Psoas muscle (tissue), 8 donors: ENCODE measurements around the gene CA10. TPM values are rescaled to one million over a fixed set of nuclear protein-coding genes. Genes with fewer than 3 reads are reported as not detected.

Experiments
- ATAC-seq, 4 donors: fragments of 200-7000 bp; cut with Tn5 transposase; one replicate each; pipeline ENCODE4 v1.9.1; 2020; ENCODE audit warnings: moderate library complexity in 3 of 4, mild to moderate bottlenecking in 2 of 4
- DNase-seq, 2 donors: peaks; one replicate each; pipeline ENCODE4 v3.0.0-alpha.2; 2020
- H3K27ac ChIP-seq: fragments of 200-600 bp; one replicate; pipeline ENCODE4 v1.8.0; 2022
- H3K27me3 ChIP-seq, 3 donors: fragments of 200-600 bp in 1 of 3; one replicate each; pipeline versions ENCODE4 v1.6.1 to v1.8.0; 2013 to 2022; ENCODE audit warnings: low read length in 2 of 3, mild to moderate bottlenecking in 2 of 3, moderate library complexity in 1 of 3; ENCODE audit not compliant: insufficient read depth in 3 of 3
- H3K36me3 ChIP-seq, 2 donors: fragments of 200-600 bp in 1 of 2; one replicate each; pipeline versions ENCODE4 v1.6.1 to v1.8.0; 2013 to 2022; ENCODE audit warnings: low read depth in 1 of 2, mild to moderate bottlenecking in 1 of 2, moderate library complexity in 1 of 2; ENCODE audit not compliant: insufficient read depth in 1 of 2
- H3K4me1 ChIP-seq: fragments of 200-600 bp; one replicate; pipeline ENCODE4 v1.8.0; 2022
- H3K4me3 ChIP-seq: fragments of 200-600 bp; one replicate; pipeline ENCODE4 v1.8.0; 2022; ENCODE audit warnings: mild to moderate bottlenecking
- H3K9me3 ChIP-seq: fragments of 200-600 bp; one replicate; pipeline ENCODE4 v1.8.0; 2022
- WGBS, 3 donors: extraction: QIAGEN DNeasy Blood & Tissue Kit; methylation state at CpG; one replicate each; pipeline versions ENCODE4 v1.1.6 to v1.1.7; 2013; 5-methylcytosine and 5-hydroxymethylcytosine counted together
- intact Hi-C, 2 donors: fragments of 100-400 bp; cut with DNase I; formaldehyde crosslinking; loops; one replicate each; pipeline versions ENCODE4 v1.11.0 to v1.14.2; 2022
- polyA plus RNA-seq, 3 donors: library from polyadenylated mRNA; stranded (reverse); fragments of 200-250 nt; gene quantifications; one replicate each; pipeline ENCODE4 v1.2.3, GENCODE V29; 2013
- total RNA-seq, 4 donors: library from RNA; stranded (reverse); fragmentation: NEBNext Ultra II Directional in 2 of 4; extraction: Animal tissue kit (Norgen Biotek cat#: 25700) in 2 of 4; gene quantifications; one replicate each; pipeline versions ENCODE4 v1.2.1 to v1.2.4, GENCODE V29; 2021 to 2023
- TF ChIP-seq, protein P1 (sequence below): fragments of 200-600 bp; IDR thresholded peaks from one replicate; pipeline ENCODE4 v1.8.0; 2022; ENCODE audit warnings: antibody characterized with exemption
- donor health status: healthy with polysubstance abuse.
- donor health status: DM: no; HTN: no; CAD: no; lungs with moderate emphysema.
- donor health status: Bipolar disorder and iron deficiency.
- donor health status: healthy.
- donor health status: DM: yes; HTN: yes; CAD: no.
- donor health status: DM: no; HTN: no; CAD: no.
- donor health status: DM: no; HTN: no; CAD: no.
- donor health status: DM: yes; HTN: yes; CAD: no.

The CA10 gene
- total and polyA plus RNA-seq, 7 donors: 0.03 to 0.04 TPM; not detected in 5

DNA sequence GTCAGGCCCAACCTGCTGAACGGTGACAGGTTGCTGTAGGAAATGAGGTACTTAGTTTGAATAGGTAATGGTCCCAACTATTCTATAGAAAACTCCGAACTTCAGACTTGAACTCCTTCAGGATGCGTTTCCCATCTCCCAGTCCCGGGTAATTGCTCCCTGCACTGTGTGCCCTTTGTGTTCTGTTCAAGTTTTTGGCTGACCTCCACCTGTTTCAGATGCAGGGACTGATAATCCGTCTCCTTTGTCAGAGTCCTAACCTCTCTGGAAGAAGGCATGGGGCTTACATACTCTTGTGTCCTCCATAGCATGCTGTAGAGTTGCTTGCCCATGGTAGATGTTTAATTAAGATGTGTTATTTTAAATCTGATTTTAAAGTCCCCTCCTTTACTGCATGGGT is 547.7 kb downstream of the CA10 start:
- Histone ChIP-seq H3K4me3 (no peak overlapping the region), H3K36me3 (no peaks in the 10 kb centered on the region), H3K4me1 (no peaks in the 10 kb centered on the region), H3K27me3 (peaks cover 0 to 1% (median 0%) of the 10 kb centered on the region in 3 donors), H3K9me3 (no peaks in the 10 kb centered on the region), H3K27ac (no peak overlapping the region)
- 58 to 68% (median 60%) methylated on average over 5 of the region's 5 CpGs for WGBS, 3 donors
- ATAC-seq (no peak), DNase-seq (no peak)
- TF ChIP-seq, protein P1, sequence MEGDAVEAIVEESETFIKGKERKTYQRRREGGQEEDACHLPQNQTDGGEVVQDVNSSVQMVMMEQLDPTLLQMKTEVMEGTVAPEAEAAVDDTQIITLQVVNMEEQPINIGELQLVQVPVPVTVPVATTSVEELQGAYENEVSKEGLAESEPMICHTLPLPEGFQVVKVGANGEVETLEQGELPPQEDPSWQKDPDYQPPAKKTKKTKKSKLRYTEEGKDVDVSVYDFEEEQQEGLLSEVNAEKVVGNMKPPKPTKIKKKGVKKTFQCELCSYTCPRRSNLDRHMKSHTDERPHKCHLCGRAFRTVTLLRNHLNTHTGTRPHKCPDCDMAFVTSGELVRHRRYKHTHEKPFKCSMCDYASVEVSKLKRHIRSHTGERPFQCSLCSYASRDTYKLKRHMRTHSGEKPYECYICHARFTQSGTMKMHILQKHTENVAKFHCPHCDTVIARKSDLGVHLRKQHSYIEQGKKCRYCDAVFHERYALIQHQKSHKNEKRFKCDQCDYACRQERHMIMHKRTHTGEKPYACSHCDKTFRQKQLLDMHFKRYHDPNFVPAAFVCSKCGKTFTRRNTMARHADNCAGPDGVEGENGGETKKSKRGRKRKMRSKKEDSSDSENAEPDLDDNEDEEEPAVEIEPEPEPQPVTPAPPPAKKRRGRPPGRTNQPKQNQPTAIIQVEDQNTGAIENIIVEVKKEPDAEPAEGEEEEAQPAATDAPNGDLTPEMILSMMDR: no peak
- intact Hi-C loops: no loop called here

DNA sequence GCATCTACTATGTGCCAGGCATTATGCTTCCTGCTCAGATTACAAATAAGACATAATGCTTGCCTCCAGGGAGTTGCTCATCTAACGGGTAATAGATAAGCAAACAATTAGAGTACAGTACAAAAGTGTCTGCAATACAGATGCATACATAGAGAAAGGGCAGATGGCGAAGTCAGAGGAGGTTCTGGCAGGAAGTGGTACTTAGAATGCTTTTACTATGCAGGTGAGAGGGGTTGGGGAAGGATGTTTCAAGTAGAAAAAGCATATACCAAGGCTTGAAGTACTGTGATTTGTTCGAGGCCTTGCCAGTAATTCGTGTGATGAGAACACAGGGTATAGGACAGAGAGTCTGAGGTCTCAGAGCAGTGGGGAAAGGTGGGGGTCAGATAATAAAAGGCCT is 548.4 kb downstream of the CA10 start:
- intact Hi-C loops: no loop called here
- no peaks in the 10 kb centered on the region for H3K4me1 ChIP-seq
- no peak for DNase-seq
- H3K27ac ChIP-seq: no peak overlapping the region
- 83 to 89% (median 85%) methylated on average over 4 of the region's 4 CpGs for WGBS, 3 donors
- no peak for ATAC-seq
- no peaks in the 10 kb centered on the region for H3K36me3 ChIP-seq
- H3K27me3 ChIP-seq: peaks cover 0 to 1% (median 0%) of the 10 kb centered on the region in 3 donors
- no peak overlapping the region for H3K4me3 ChIP-seq
- no peaks in the 10 kb centered on the region for H3K9me3 ChIP-seq
- TF ChIP-seq, protein P1: no peak

DNA sequence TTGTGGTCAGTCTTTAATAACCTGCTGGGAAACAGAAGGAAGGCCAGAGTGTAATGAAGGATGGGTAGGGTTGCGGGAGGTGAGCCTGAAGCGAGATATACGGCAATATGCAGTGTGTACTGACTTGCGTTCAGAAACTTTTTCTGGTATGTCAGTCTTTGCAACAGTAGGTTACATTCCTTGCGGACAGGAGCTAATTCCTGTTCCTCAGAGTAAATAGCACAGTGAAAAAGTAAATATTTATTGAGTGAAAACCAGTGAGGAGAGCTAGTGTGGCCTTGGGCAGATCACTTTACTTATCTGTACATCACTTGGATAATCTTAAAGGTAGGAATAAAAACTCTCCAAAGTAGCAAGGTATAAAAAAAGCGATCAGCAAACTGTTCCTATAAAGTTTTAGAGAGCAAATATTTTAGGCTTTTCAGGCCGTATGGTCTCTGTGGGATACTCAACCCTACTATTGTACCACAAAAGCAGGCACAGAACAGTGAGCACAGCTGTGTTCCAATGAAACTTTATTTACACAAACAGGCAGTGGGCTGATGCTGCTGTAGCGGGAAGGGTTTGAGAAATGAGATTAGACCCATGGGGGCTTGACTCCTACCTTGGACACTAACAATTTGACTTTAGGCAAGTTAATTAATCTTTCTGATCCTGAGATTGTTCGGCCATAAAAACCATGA is 550.1 kb downstream of the CA10 start:
- WGBS, 3 donors: 92 to 95% (median 93%) methylated on average over 9 of the region's 9 CpGs
- no peak for DNase-seq
- Histone ChIP-seq H3K9me3 (no peaks in the 10 kb centered on the region), H3K36me3 (no peaks in the 10 kb centered on the region), H3K27ac (no peak overlapping the region), H3K27me3 (no peaks in the 10 kb centered on the region), H3K4me3 (no peak overlapping the region), H3K4me1 (no peaks in the 10 kb centered on the region)
- TF ChIP-seq, protein P1: no peak
- intact Hi-C loops: no loop called here
- ATAC-seq: no peak

DNA sequence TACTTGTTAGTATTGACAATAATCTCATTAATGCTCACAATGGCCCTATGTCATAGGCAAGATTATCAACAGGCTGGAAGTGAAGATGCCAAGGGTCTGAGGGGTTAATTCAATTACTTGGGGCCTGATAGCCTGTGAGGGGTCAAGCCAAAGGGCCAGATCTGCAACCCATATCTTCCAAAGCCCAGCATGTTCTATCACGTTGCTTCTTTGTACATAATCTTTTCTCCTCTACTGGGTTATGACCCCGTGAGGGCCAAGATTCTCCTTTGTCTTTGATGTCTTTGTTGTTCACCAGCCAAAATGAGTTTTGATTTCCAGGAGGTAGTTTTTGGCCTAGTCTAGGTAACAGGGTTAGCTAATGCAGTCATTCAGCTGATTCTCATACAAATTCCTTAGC is 551.0 kb downstream of the CA10 start:
- no peaks in the 10 kb centered on the region for H3K4me1 ChIP-seq
- intact Hi-C loops: no loop called here
- WGBS, 3 donors: 75 to 81% (median 77%) methylated on average over 2 of the region's 2 CpGs
- no peaks in the 10 kb centered on the region for H3K9me3 ChIP-seq
- DNase-seq (no peak), ATAC-seq (no peak)
- H3K27ac ChIP-seq: no peak overlapping the region
- H3K4me3 ChIP-seq: no peak overlapping the region
- H3K27me3 ChIP-seq: no peaks in the 10 kb centered on the region
- TF ChIP-seq, protein P1: no peak
- no peaks in the 10 kb centered on the region for H3K36me3 ChIP-seq
